ENCODE measurements around the gene CSE1L.

DNA sequence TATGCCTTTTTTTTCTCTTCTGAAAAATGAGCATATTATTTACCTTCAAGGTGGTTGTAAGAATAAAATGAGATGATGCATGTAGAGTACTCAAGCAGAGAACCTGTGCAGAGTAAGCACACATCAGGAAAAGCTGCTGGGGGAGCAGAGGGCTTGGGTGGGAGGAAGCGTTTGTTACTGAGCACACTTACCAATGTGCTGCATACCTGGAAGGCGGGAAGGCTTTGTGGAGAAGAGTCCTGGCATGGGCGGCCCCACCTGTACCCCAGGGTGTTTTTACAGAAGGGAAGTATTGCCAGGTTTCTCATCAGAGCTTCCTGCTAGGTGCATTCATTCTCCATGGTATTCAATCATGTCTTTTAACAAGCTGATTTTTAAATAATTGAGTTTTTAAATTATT is 52.9 kb downstream of the CSE1L start:
- TF ChIP-seq ZFP41 (tag by site-specific recombination; IDR thresholded peaks at IDR 0.05; ENCODE audit: borderline replicate concordance) (no peak), ZNF341 (tag by site-specific recombination; IDR thresholded peaks at IDR 0.05; ENCODE audit: low read depth) (no peak), MYNN (tag by site-specific recombination; IDR thresholded peaks at IDR 0.05; ENCODE audit: borderline replicate concordance) (no peak), ZNF266 (tag by site-specific recombination; IDR thresholded peaks at IDR 0.05; ENCODE audit: low read depth) (no peak)
- TF ChIP-seq, protein P1, sequence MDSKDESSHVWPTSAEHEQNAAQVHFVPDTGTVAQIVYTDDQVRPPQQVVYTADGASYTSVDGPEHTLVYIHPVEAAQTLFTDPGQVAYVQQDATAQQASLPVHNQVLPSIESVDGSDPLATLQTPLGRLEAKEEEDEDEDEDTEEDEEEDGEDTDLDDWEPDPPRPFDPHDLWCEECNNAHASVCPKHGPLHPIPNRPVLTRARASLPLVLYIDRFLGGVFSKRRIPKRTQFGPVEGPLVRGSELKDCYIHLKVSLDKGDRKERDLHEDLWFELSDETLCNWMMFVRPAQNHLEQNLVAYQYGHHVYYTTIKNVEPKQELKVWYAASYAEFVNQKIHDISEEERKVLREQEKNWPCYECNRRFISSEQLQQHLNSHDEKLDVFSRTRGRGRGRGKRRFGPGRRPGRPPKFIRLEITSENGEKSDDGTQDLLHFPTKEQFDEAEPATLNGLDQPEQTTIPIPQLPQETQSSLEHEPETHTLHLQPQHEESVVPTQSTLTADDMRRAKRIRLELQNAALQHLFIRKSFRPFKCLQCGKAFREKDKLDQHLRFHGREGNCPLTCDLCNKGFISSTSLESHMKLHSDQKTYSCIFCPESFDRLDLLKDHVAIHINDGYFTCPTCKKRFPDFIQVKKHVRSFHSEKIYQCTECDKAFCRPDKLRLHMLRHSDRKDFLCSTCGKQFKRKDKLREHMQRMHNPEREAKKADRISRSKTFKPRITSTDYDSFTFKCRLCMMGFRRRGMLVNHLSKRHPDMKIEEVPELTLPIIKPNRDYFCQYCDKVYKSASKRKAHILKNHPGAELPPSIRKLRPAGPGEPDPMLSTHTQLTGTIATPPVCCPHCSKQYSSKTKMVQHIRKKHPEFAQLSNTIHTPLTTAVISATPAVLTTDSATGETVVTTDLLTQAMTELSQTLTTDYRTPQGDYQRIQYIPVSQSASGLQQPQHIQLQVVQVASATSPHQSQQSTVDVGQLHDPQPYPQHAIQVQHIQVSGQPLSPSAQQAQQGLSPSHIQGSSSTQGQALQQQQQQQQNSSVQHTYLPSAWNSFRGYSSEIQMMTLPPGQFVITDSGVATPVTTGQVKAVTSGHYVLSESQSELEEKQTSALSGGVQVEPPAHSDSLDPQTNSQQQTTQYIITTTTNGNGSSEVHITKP (tag by site-specific recombination; IDR thresholded peaks at IDR 0.05): no peak
- TF ChIP-seq, protein P2, sequence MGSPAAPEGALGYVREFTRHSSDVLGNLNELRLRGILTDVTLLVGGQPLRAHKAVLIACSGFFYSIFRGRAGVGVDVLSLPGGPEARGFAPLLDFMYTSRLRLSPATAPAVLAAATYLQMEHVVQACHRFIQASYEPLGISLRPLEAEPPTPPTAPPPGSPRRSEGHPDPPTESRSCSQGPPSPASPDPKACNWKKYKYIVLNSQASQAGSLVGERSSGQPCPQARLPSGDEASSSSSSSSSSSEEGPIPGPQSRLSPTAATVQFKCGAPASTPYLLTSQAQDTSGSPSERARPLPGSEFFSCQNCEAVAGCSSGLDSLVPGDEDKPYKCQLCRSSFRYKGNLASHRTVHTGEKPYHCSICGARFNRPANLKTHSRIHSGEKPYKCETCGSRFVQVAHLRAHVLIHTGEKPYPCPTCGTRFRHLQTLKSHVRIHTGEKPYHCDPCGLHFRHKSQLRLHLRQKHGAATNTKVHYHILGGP (tag by site-specific recombination; IDR thresholded peaks at IDR 0.05): no peak
- TF ChIP-seq, protein P3, sequence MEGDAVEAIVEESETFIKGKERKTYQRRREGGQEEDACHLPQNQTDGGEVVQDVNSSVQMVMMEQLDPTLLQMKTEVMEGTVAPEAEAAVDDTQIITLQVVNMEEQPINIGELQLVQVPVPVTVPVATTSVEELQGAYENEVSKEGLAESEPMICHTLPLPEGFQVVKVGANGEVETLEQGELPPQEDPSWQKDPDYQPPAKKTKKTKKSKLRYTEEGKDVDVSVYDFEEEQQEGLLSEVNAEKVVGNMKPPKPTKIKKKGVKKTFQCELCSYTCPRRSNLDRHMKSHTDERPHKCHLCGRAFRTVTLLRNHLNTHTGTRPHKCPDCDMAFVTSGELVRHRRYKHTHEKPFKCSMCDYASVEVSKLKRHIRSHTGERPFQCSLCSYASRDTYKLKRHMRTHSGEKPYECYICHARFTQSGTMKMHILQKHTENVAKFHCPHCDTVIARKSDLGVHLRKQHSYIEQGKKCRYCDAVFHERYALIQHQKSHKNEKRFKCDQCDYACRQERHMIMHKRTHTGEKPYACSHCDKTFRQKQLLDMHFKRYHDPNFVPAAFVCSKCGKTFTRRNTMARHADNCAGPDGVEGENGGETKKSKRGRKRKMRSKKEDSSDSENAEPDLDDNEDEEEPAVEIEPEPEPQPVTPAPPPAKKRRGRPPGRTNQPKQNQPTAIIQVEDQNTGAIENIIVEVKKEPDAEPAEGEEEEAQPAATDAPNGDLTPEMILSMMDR (tag by site-specific recombination; IDR thresholded peaks at IDR 0.05): no peak
- TF ChIP-seq, protein P4, sequence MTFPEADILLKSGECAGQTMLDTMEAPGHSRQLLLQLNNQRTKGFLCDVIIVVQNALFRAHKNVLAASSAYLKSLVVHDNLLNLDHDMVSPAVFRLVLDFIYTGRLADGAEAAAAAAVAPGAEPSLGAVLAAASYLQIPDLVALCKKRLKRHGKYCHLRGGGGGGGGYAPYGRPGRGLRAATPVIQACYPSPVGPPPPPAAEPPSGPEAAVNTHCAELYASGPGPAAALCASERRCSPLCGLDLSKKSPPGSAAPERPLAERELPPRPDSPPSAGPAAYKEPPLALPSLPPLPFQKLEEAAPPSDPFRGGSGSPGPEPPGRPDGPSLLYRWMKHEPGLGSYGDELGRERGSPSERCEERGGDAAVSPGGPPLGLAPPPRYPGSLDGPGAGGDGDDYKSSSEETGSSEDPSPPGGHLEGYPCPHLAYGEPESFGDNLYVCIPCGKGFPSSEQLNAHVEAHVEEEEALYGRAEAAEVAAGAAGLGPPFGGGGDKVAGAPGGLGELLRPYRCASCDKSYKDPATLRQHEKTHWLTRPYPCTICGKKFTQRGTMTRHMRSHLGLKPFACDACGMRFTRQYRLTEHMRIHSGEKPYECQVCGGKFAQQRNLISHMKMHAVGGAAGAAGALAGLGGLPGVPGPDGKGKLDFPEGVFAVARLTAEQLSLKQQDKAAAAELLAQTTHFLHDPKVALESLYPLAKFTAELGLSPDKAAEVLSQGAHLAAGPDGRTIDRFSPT (tag by site-specific recombination; IDR thresholded peaks at IDR 0.05): no peak
- TF ChIP-seq, protein P5, sequence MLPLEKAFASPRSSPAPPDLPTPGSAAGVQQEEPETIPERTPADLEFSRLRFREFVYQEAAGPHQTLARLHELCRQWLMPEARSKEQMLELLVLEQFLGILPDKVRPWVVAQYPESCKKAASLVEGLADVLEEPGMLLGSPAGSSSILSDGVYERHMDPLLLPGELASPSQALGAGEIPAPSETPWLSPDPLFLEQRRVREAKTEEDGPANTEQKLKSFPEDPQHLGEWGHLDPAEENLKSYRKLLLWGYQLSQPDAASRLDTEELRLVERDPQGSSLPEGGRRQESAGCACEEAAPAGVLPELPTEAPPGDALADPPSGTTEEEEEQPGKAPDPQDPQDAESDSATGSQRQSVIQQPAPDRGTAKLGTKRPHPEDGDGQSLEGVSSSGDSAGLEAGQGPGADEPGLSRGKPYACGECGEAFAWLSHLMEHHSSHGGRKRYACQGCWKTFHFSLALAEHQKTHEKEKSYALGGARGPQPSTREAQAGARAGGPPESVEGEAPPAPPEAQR (tag by site-specific recombination; IDR thresholded peaks at IDR 0.05): no peak

Data from HEK293 (cell line).